ENCODE measurements around the gene PRPF8. TPM values are rescaled to one million over a fixed set of nuclear protein-coding genes. Genes with fewer than 3 reads are reported as not detected.

Gene PRPF8
- polyA plus RNA-seq, 1 donor from 2014 or later = 56.9 TPM

DNA sequence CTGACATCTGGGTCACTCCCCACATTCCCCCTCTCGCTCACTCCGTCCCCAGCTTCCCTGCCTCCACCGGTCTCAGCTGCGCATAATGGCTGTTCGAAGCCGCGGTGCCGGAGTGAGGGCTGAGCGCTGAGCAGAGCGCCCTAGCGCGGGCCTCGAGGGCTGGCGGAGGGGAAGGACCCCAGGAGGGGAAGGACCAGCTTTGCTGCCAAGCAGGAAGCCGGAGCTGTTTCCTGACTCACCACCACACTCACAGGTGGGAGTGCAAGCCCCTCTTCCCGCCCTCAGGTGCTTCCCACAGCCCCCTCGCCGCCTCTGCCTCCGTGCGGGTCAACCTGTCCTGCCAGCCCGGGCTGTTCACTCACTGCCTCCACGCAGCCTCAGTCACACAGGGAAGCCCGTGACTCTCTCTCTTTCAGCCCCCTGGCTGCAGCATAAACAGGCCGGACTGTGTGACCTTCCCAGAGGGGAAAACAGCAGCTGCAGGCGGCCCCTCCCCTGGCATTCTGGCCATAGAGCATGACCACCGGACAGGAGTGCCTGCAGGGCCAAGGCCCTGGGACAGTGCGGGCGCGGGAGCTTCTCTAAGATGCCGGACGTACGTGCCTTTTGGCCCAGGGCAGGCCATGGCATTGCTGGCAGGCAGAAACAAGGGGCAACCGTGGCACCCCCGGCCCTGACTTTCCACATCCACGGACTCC lies 79.7 kb downstream of the PRPF8 start:
- Histone ChIP-seq H3K79me2 (replicated peaks; ENCODE audit: insufficient read depth, low read length) (no peaks in the 10 kb centered on the region), H3K36me3 (ENCODE audit: insufficient read depth, low read length) (peaks cover 10% of the 10 kb centered on the region), H4K20me1 (ENCODE audit: insufficient read depth) (no peaks in the 10 kb centered on the region), H3K9me3 (ENCODE audit: low read length) (peaks cover 11% of the 10 kb centered on the region), H3K9ac (ENCODE audit: low read length) (no peak overlapping the region), H3K27me3 (ENCODE audit: insufficient read depth, low read depth, low read length) (no peaks in the 10 kb centered on the region), H3K4me3 (ENCODE audit: low read length) (no peak overlapping the region), H3K4me2 (ENCODE audit: low read length) (no peak overlapping the region), H3K9me2 (ENCODE audit: insufficient read depth, low read length) (no peaks in the 10 kb centered on the region), H3F3A (ENCODE audit: insufficient read depth, low read length, poor library complexity, severe bottlenecking) (no peaks in the 10 kb centered on the region), H2AFZ (ENCODE audit: low read depth, low read length) (no peak overlapping the region), H3K27ac (ENCODE audit: low read length) (no peak overlapping the region)
- TF ChIP-seq POLR2AphosphoS5 (IDR thresholded peaks at IDR 0.05) (no peak), EP300 (conservative IDR thresholded peaks at IDR 0.05; ENCODE audit: poor library complexity, severe bottlenecking) (no peak), SMC3 (conservative IDR thresholded peaks at IDR 0.05; ENCODE audit: poor library complexity) (no peak)

DNA sequence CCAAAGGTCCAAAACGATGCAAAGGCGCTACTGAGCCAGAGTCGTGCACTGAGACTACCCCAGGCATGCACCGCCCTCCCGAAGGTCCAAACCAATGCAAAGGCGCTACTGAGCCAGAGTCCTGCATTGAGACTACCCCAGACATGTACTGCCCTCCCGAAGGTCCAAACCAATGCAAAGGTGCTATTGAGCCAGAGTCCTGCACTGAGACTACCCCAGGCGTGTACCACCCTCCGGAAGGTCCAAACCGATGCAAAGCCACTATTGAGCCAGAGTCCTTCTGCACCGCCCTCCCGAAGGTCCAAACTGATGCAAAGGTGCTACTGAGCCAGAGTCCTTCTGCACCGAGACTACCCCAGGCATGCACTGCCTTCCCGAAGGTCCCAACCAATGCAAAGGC lies 83.1 kb downstream of the PRPF8 start:
- Histone ChIP-seq H3K79me2 (replicated peaks; ENCODE audit: insufficient read depth, low read length) (no peaks in the 10 kb centered on the region), H3K4me2 (ENCODE audit: low read length) (no peak overlapping the region), H3K27me3 (ENCODE audit: insufficient read depth, low read depth, low read length) (no peaks in the 10 kb centered on the region), H3K9me2 (ENCODE audit: insufficient read depth, low read length) (no peaks in the 10 kb centered on the region), H3K36me3 (ENCODE audit: insufficient read depth, low read length) (peaks cover 10% of the 10 kb centered on the region), H3F3A (ENCODE audit: insufficient read depth, low read length, poor library complexity, severe bottlenecking) (no peaks in the 10 kb centered on the region), H3K27ac (ENCODE audit: low read length) (no peak overlapping the region), H3K4me3 (ENCODE audit: low read length) (no peak overlapping the region), H3K9me3 (ENCODE audit: low read length) (peaks cover 11% of the 10 kb centered on the region), H3K9ac (ENCODE audit: low read length) (no peak overlapping the region), H4K20me1 (ENCODE audit: insufficient read depth) (no peaks in the 10 kb centered on the region), H2AFZ (ENCODE audit: low read depth, low read length) (no peak overlapping the region)
- TF ChIP-seq POLR2AphosphoS5 (IDR thresholded peaks at IDR 0.05) = no peak
- TF ChIP-seq RAD21 (conservative IDR thresholded peaks at IDR 0.05) = no peak
- no peak for TF ChIP-seq SMC3 (conservative IDR thresholded peaks at IDR 0.05; ENCODE audit: poor library complexity)
- TF ChIP-seq EP300 (conservative IDR thresholded peaks at IDR 0.05; ENCODE audit: poor library complexity, severe bottlenecking) = no peak
- TF ChIP-seq MXI1 (conservative IDR thresholded peaks at IDR 0.05; ENCODE audit: poor library complexity, severe bottlenecking) = no peak
- no peak for TF ChIP-seq TAF1 (IDR thresholded peaks at IDR 0.05; ENCODE audit: low read depth)
- TF ChIP-seq, protein P1, sequence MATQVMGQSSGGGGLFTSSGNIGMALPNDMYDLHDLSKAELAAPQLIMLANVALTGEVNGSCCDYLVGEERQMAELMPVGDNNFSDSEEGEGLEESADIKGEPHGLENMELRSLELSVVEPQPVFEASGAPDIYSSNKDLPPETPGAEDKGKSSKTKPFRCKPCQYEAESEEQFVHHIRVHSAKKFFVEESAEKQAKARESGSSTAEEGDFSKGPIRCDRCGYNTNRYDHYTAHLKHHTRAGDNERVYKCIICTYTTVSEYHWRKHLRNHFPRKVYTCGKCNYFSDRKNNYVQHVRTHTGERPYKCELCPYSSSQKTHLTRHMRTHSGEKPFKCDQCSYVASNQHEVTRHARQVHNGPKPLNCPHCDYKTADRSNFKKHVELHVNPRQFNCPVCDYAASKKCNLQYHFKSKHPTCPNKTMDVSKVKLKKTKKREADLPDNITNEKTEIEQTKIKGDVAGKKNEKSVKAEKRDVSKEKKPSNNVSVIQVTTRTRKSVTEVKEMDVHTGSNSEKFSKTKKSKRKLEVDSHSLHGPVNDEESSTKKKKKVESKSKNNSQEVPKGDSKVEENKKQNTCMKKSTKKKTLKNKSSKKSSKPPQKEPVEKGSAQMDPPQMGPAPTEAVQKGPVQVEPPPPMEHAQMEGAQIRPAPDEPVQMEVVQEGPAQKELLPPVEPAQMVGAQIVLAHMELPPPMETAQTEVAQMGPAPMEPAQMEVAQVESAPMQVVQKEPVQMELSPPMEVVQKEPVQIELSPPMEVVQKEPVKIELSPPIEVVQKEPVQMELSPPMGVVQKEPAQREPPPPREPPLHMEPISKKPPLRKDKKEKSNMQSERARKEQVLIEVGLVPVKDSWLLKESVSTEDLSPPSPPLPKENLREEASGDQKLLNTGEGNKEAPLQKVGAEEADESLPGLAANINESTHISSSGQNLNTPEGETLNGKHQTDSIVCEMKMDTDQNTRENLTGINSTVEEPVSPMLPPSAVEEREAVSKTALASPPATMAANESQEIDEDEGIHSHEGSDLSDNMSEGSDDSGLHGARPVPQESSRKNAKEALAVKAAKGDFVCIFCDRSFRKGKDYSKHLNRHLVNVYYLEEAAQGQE (IDR thresholded peaks at IDR 0.05; ENCODE audit: borderline replicate concordance) = no peak
- TF ChIP-seq, protein P2, sequence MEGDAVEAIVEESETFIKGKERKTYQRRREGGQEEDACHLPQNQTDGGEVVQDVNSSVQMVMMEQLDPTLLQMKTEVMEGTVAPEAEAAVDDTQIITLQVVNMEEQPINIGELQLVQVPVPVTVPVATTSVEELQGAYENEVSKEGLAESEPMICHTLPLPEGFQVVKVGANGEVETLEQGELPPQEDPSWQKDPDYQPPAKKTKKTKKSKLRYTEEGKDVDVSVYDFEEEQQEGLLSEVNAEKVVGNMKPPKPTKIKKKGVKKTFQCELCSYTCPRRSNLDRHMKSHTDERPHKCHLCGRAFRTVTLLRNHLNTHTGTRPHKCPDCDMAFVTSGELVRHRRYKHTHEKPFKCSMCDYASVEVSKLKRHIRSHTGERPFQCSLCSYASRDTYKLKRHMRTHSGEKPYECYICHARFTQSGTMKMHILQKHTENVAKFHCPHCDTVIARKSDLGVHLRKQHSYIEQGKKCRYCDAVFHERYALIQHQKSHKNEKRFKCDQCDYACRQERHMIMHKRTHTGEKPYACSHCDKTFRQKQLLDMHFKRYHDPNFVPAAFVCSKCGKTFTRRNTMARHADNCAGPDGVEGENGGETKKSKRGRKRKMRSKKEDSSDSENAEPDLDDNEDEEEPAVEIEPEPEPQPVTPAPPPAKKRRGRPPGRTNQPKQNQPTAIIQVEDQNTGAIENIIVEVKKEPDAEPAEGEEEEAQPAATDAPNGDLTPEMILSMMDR (IDR thresholded peaks at IDR 0.05; ENCODE audit: poor library complexity, severe bottlenecking) = no peak
- no peak for TF ChIP-seq EZH2 (IDR thresholded peaks at IDR 0.05; ENCODE audit: borderline replicate concordance, insufficient read depth, low read length, poor library complexity, severe bottlenecking)

Small RNAs within 50 kb of the gene (small RNA-seq; reads per million reads assigned to genes)
- gene RN7SL105P = 0 to 0.03 (median 0) reads per million in 3 experiments

Other genes with a start within 250 kb of the PRPF8 start
- gene CRK, start 228.6 kb downstream of the PRPF8 start, polyA plus RNA-seq = 105 and 111 TPM in 2 replicates
- gene MYO1C, start 192.2 kb downstream of the PRPF8 start, polyA plus RNA-seq = 5.7 and 5.8 TPM in 2 replicates
- gene INPP5K, start 168.3 kb downstream of the PRPF8 start, polyA plus RNA-seq = 35.8 and 37.6 TPM in 2 replicates
- 29.0 and 32.7 TPM in 2 replicates for gene PITPNA, start 122.1 kb downstream of the PRPF8 start, polyA plus RNA-seq
- gene SLC43A2, start 56.0 kb downstream of the PRPF8 start, polyA plus RNA-seq = 60.1 and 69.0 TPM in 2 replicates
- gene SCARF1, start 39.1 kb downstream of the PRPF8 start, polyA plus RNA-seq = 3.0 and 5.4 TPM in 2 replicates
- gene RILP, start 35.0 kb downstream of the PRPF8 start, polyA plus RNA-seq = 7.5 and 14.9 TPM in 2 replicates
- gene TLCD2, start 25.5 kb upstream of the PRPF8 start, polyA plus RNA-seq = 0.08 and 0.14 TPM in 2 replicates
- gene WDR81, start 39.8 kb upstream of the PRPF8 start, polyA plus RNA-seq = 5.4 and 5.8 TPM in 2 replicates
- 1.6 TPM in 1 of 2 replicates, not detected in the other for gene SERPINF2, start 58.0 kb upstream of the PRPF8 start, polyA plus RNA-seq
- gene SERPINF1, start 77.2 kb upstream of the PRPF8 start, polyA plus RNA-seq = 0.50 and 6.1 TPM in 2 replicates
- 6.8 and 12.9 TPM in 2 replicates for gene SMYD4, start 145.0 kb upstream of the PRPF8 start, polyA plus RNA-seq
- 8.4 and 8.9 TPM in 2 replicates for gene RPA1, start 145.1 kb upstream of the PRPF8 start, polyA plus RNA-seq

Measured in neural cell (in vitro differentiated cells).